ENCODE data around the gene SH3BP5.

- TF ChIP-seq, protein P1, sequence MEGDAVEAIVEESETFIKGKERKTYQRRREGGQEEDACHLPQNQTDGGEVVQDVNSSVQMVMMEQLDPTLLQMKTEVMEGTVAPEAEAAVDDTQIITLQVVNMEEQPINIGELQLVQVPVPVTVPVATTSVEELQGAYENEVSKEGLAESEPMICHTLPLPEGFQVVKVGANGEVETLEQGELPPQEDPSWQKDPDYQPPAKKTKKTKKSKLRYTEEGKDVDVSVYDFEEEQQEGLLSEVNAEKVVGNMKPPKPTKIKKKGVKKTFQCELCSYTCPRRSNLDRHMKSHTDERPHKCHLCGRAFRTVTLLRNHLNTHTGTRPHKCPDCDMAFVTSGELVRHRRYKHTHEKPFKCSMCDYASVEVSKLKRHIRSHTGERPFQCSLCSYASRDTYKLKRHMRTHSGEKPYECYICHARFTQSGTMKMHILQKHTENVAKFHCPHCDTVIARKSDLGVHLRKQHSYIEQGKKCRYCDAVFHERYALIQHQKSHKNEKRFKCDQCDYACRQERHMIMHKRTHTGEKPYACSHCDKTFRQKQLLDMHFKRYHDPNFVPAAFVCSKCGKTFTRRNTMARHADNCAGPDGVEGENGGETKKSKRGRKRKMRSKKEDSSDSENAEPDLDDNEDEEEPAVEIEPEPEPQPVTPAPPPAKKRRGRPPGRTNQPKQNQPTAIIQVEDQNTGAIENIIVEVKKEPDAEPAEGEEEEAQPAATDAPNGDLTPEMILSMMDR (IDR thresholded peaks at IDR 0.05): no peak
- TF ChIP-seq POLR2A (IDR thresholded peaks at IDR 0.05): no peak
Measured at GRCh38 chr3:15300323-15301078, 31.9 kb downstream of the SH3BP5 start.
